ENCODE measurements around the gene VASN. TPM values are rescaled to one million over a fixed set of nuclear protein-coding genes. Genes with fewer than 3 reads are reported as not detected.

Gene VASN
- total RNA-seq, 5 donors from 2014 or later (not counting 1 experiment from before 2014, with no cell fraction given): 0.38 to 0.89 (median 0.56) TPM

DNA sequence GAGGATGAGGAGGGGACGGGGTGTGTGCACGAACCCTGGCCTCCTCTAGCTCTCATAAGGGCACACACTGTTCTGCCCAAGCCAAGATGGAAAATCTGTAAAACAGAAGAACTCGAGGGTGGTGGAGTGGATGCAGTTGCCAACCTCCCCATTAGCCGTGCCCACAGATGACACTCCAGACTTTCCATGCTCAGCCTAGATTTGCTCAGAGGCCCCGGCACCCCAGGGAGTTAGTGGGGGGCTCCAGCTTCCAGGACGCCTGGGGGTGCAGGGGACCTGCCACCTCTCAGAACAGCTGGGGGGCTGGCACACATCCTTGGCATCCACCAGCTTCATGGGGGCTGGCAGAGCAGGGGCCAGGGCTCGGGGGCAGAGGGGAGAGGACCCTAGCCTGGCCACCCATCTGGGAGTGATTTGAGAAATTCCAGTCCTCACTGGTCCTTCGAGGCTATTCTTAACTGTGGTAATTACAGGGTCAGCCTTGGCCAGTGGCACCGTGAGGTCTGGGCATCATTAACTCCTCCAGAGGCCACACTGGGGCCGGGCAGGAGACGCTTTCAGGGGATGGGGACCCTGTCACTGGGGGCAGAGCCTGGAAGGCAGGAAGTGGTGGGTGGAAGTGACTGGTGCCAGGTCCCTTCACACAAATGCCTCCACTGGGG lies 14.3 kb downstream of the VASN start:
- no peak for ATAC-seq (replicated peaks in 1 of 4)
- Mint-ChIP-seq H3K27ac (no peak overlapping the region), H3K27me3 (no peaks in the 10 kb centered on the region), H3K9me3 (no peaks in the 10 kb centered on the region), H3K4me1 (no peaks in the 10 kb centered on the region), H3K4me3 (no peak overlapping the region), H3K36me3 (peaks cover 12% of the 10 kb centered on the region)
- H3K27ac ChIP-seq (ENCODE audit: low read length): no peak overlapping the region
- peak in 1 of 35 experiments; percentile 16 for DNase-seq
- peaks cover 28 to 84% of the 10 kb centered on the region in 2 donors for H3K36me3 ChIP-seq (ENCODE audit: control insufficient read depth in 2 of 2, extremely low read depth in 1 of 2, insufficient read depth in 1 of 2, low read length in 1 of 2)
- H3K4me1 ChIP-seq (ENCODE audit: control insufficient read depth in 1 of 2, extremely low read depth in 1 of 2, insufficient read depth in 2 of 2, low read length in 2 of 2): peaks cover 0 to 6% of the 10 kb centered on the region in 2 experiments
- H3K9me3 ChIP-seq: no peaks in the 10 kb centered on the region
- POLR2A ChIA-PET: interaction anchor here in 1 of 2 donors (0.6 to 1.1 kb wide), 2 partner anchors 9 to 66 kb away, joined by 3 to 12 read pairs; no protein-coding TSS in a partner anchor
- no peaks in the 10 kb centered on the region for H3K27me3 ChIP-seq (replicated peaks in 1 of 2; ENCODE audit: control insufficient read depth in 2 of 2, extremely low read depth in 1 of 2, insufficient read depth in 2 of 2, low read length in 1 of 2)
- CTCF ChIA-PET: interaction anchor here in 1 of 2 donors (0.6 kb wide), 1 partner anchor 20 kb away, joined by 3 read pairs; no protein-coding TSS in a partner anchor
- WGBS (ENCODE audit: insufficient coverage): 93% methylated on average over 4 of the region's 11 CpGs
- H3K4me3 ChIP-seq (ENCODE audit: control insufficient read depth in 1 of 2, extremely low read depth in 1 of 2, low read length in 1 of 2): no peak overlapping the region

- ChIA-PET CTCF (no interaction called here), POLR2A (interaction anchor here in 1 of 2 donors (0.6 to 1.1 kb wide), 2 partner anchors 9 to 67 kb away, joined by 3 to 12 read pairs; no protein-coding TSS in a partner anchor)
- Mint-ChIP-seq H3K27ac (no peak overlapping the region), H3K4me3 (no peak overlapping the region), H3K9me3 (no peaks in the 10 kb centered on the region), H3K36me3 (peaks cover 12% of the 10 kb centered on the region), H3K27me3 (no peaks in the 10 kb centered on the region), H3K4me1 (no peaks in the 10 kb centered on the region)
- peaks cover 0 to 6% of the 10 kb centered on the region in 2 experiments for H3K4me1 ChIP-seq (ENCODE audit: control insufficient read depth in 1 of 2, extremely low read depth in 1 of 2, insufficient read depth in 2 of 2, low read length in 2 of 2)
- H3K9me3 ChIP-seq: no peaks in the 10 kb centered on the region
- 92% methylated on average over 4 of the region's 8 CpGs for WGBS (ENCODE audit: insufficient coverage)
- H3K4me3 ChIP-seq (ENCODE audit: control insufficient read depth in 1 of 2, extremely low read depth in 1 of 2, low read length in 1 of 2): no peak overlapping the region
- ATAC-seq (replicated peaks in 1 of 4): no peak
- H3K27me3 ChIP-seq (replicated peaks in 1 of 2; ENCODE audit: control insufficient read depth in 2 of 2, extremely low read depth in 1 of 2, insufficient read depth in 2 of 2, low read length in 1 of 2): no peaks in the 10 kb centered on the region
- H3K27ac ChIP-seq (ENCODE audit: low read length): no peak overlapping the region
- peaks cover 24 to 84% of the 10 kb centered on the region in 2 donors for H3K36me3 ChIP-seq (ENCODE audit: control insufficient read depth in 2 of 2, extremely low read depth in 1 of 2, insufficient read depth in 1 of 2, low read length in 1 of 2)
- DNase-seq: no peak
Measured at GRCh38 chr16:4386451-4386805, 14.8 kb downstream of the VASN start.

GRCh38 chr16:4386951-4387565 lies 15.4 kb downstream of the VASN start:
- no peak overlapping the region for H3K4me3 Mint-ChIP-seq
- no peak overlapping the region for H3K4me3 ChIP-seq (ENCODE audit: control insufficient read depth in 1 of 2, extremely low read depth in 1 of 2, low read length in 1 of 2)
- no peaks in the 10 kb centered on the region for H3K27me3 Mint-ChIP-seq
- ChIA-PET CTCF (no interaction called here), POLR2A (interaction anchor here in 1 of 2 donors (1.1 kb wide), 1 partner anchor 8 kb away, joined by 3 read pairs; no protein-coding TSS in a partner anchor)
- ATAC-seq (replicated peaks in 1 of 4) (no peak), DNase-seq (peak in 1 of 35 experiments; percentile 9)
- H3K4me1 ChIP-seq (ENCODE audit: control insufficient read depth in 1 of 2, extremely low read depth in 1 of 2, insufficient read depth in 2 of 2, low read length in 2 of 2): peaks cover 0 to 12% of the 10 kb centered on the region in 2 experiments
- peaks cover 21 to 86% of the 10 kb centered on the region in 2 donors for H3K36me3 ChIP-seq (ENCODE audit: control insufficient read depth in 2 of 2, extremely low read depth in 1 of 2, insufficient read depth in 1 of 2, low read length in 1 of 2)
- no peaks in the 10 kb centered on the region for H3K4me1 Mint-ChIP-seq
- no peak overlapping the region for H3K27ac ChIP-seq (ENCODE audit: low read length)
- 96% methylated on average over 3 of the region's 10 CpGs for WGBS (ENCODE audit: insufficient coverage)
- H3K27me3 ChIP-seq (replicated peaks in 1 of 2; ENCODE audit: control insufficient read depth in 2 of 2, extremely low read depth in 1 of 2, insufficient read depth in 2 of 2, low read length in 1 of 2): no peaks in the 10 kb centered on the region
- H3K36me3 Mint-ChIP-seq: peaks cover 12% of the 10 kb centered on the region
- no peaks in the 10 kb centered on the region for H3K9me3 Mint-ChIP-seq
- H3K9me3 ChIP-seq: no peaks in the 10 kb centered on the region
- H3K27ac Mint-ChIP-seq: no peak overlapping the region

DNA sequence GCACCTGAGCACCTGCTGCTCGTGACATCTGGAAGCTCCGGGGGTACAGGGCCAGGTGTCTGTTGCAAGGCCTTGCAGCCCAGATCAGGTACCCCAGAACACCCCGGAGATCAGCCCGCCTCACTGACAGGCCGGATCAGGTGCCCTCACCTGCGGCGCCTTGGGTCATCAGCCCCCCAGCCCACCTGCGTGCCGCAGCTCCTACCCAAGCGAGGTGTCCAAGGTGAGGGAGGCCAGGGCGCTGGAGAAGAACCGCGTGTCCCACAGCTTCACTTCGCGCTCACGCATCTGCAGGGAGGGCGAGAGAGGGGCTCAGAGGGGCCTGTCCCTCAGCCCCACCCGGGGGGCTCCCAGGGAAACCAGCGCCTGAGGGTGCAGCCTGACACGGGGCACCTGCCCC lies 16.1 kb downstream of the VASN start:
- Mint-ChIP-seq H3K27me3 (no peaks in the 10 kb centered on the region), H3K27ac (no peak overlapping the region), H3K4me3 (no peak overlapping the region), H3K4me1 (no peaks in the 10 kb centered on the region), H3K36me3 (peaks cover 15% of the 10 kb centered on the region), H3K9me3 (no peaks in the 10 kb centered on the region)
- ChIA-PET POLR2A (no interaction called here), CTCF (no interaction called here)
- Histone ChIP-seq H3K4me1 (ENCODE audit: control insufficient read depth in 1 of 2, extremely low read depth in 1 of 2, insufficient read depth in 2 of 2, low read length in 2 of 2) (peaks cover 0 to 19% of the 10 kb centered on the region in 2 experiments), H3K27ac (ENCODE audit: low read length) (no peak overlapping the region), H3K9me3 (no peaks in the 10 kb centered on the region), H3K27me3 (replicated peaks in 1 of 2; ENCODE audit: control insufficient read depth in 2 of 2, extremely low read depth in 1 of 2, insufficient read depth in 2 of 2, low read length in 1 of 2) (no peaks in the 10 kb centered on the region), H3K4me3 (ENCODE audit: control insufficient read depth in 1 of 2, extremely low read depth in 1 of 2, low read length in 1 of 2) (no peak overlapping the region), H3K36me3 (ENCODE audit: control insufficient read depth in 2 of 2, extremely low read depth in 1 of 2, insufficient read depth in 1 of 2, low read length in 1 of 2) (peaks cover 15 to 91% of the 10 kb centered on the region in 2 donors)
- ATAC-seq (replicated peaks in 1 of 4): no peak
- WGBS (ENCODE audit: insufficient coverage): over 99% methylated on average over 19 of the region's 20 CpGs
- no peak for DNase-seq

GRCh38 chr16:4388271-4389021 lies 16.8 kb downstream of the VASN start:
- no peak for DNase-seq
- H3K27ac Mint-ChIP-seq: no peak overlapping the region
- H3K36me3 Mint-ChIP-seq: peaks cover 10% of the 10 kb centered on the region
- ChIA-PET CTCF (interaction anchor here in 1 of 2 donors (1.4 kb wide), 1 partner anchor 10 kb away, joined by 3 read pairs; no protein-coding TSS in a partner anchor), POLR2A (interaction anchor here (0.5 to 0.9 kb wide), 2 partner anchors 11 to 20 kb away, joined by 6 to 8 read pairs; no protein-coding TSS in a partner anchor)
- Histone ChIP-seq H3K27me3 (replicated peaks in 1 of 2; ENCODE audit: control insufficient read depth in 2 of 2, extremely low read depth in 1 of 2, insufficient read depth in 2 of 2, low read length in 1 of 2) (no peaks in the 10 kb centered on the region), H3K27ac (ENCODE audit: low read length) (no peak overlapping the region), H3K4me1 (ENCODE audit: control insufficient read depth in 1 of 2, extremely low read depth in 1 of 2, insufficient read depth in 2 of 2, low read length in 2 of 2) (peaks cover 0 to 22% of the 10 kb centered on the region in 2 experiments), H3K4me3 (ENCODE audit: control insufficient read depth in 1 of 2, extremely low read depth in 1 of 2, low read length in 1 of 2) (no peak overlapping the region), H3K36me3 (ENCODE audit: control insufficient read depth in 2 of 2, extremely low read depth in 1 of 2, insufficient read depth in 1 of 2, low read length in 1 of 2) (peaks cover 9 to 94% of the 10 kb centered on the region in 2 donors), H3K9me3 (no peaks in the 10 kb centered on the region)
- no peak overlapping the region for H3K4me3 Mint-ChIP-seq
- no peaks in the 10 kb centered on the region for H3K4me1 Mint-ChIP-seq
- no peaks in the 10 kb centered on the region for H3K27me3 Mint-ChIP-seq
- H3K9me3 Mint-ChIP-seq: no peaks in the 10 kb centered on the region
- ATAC-seq (replicated peaks in 1 of 4): no peak
- 94% methylated on average over 17 of the region's 19 CpGs for WGBS (ENCODE audit: insufficient coverage)
